Muscle layer of duodenum (tissue), 2 donors: ENCODE results near the gene RASSF6.
"Not testable (repeated sequence)": the region's sequence is repeated elsewhere in the genome, so short reads cannot be mapped to it uniquely, and the experiment has no call there.

ENCODE experiments used
- H3K27ac ChIP-seq: one replicate; pipeline ENCODE4 v1.7.0; 2013; ENCODE audit warnings: mild to moderate bottlenecking, low read length
- H3K27me3 ChIP-seq: one replicate; pipeline ENCODE4 v1.7.0; 2013; ENCODE audit warnings: low read depth, mild to moderate bottlenecking, control low read depth, low read length
- H3K36me3 ChIP-seq, 2 donors: one replicate each; pipeline ENCODE4 v1.7.0; 2013; ENCODE audit warnings: low read length in 2 of 2, control low read depth in 1 of 2, mild to moderate bottlenecking in 1 of 2; ENCODE audit not compliant: insufficient read depth in 2 of 2, control insufficient read depth in 1 of 2
- H3K4me1 ChIP-seq, 2 donors: one replicate each; pipeline ENCODE4 v1.7.0; 2013; ENCODE audit warnings: low read length in 2 of 2, mild to moderate bottlenecking in 2 of 2, control low read depth in 1 of 2, moderate library complexity in 1 of 2; ENCODE audit not compliant: insufficient read depth in 2 of 2, control insufficient read depth in 1 of 2
- H3K4me3 ChIP-seq, 2 donors: one replicate each; pipeline ENCODE4 v1.7.0; 2013; ENCODE audit warnings: low read length in 2 of 2, low read depth in 1 of 2, mild to moderate bottlenecking in 1 of 2
- H3K9me3 ChIP-seq, 2 donors: one replicate each; pipeline ENCODE4 v1.7.0; 2013; ENCODE audit warnings: low read length in 2 of 2, control low read depth in 1 of 2, mild to moderate bottlenecking in 1 of 2; ENCODE audit not compliant: control insufficient read depth in 1 of 2
- donor health status: healthy.

Gene RASSF6

GRCh38 chr4:73648478-73648877 is 28.2 kb upstream of the RASSF6 start:
- Histone ChIP-seq H3K36me3 (no peaks in the 10 kb centered on the region), H3K27ac (no peak overlapping the region), H3K4me3 (no peak overlapping the region), H3K9me3 (no peaks in the 10 kb centered on the region), H3K4me1 (no peaks in the 10 kb centered on the region), H3K27me3 (no peaks in the 10 kb centered on the region)

GRCh38 chr4:73646117-73646516 is 25.9 kb upstream of the RASSF6 start:
- Histone ChIP-seq H3K4me3 (no peak overlapping the region), H3K27ac (no peak overlapping the region), H3K4me1 (no peaks in the 10 kb centered on the region), H3K27me3 (no peaks in the 10 kb centered on the region), H3K9me3 (no peaks in the 10 kb centered on the region), H3K36me3 (no peaks in the 10 kb centered on the region)

GRCh38 chr4:73631565-73632226 is 11.5 kb upstream of the RASSF6 start:
- Histone ChIP-seq H3K36me3 (no peaks in the 10 kb centered on the region), H3K27ac (no peak overlapping the region), H3K4me1 (no peaks in the 10 kb centered on the region), H3K9me3 (no peaks in the 10 kb centered on the region), H3K27me3 (no peaks in the 10 kb centered on the region), H3K4me3 (no peak overlapping the region)

GRCh38 chr4:73628834-73629233 is 8.6 kb upstream of the RASSF6 start:
- not testable (repeated sequence) for H3K27ac ChIP-seq, H3K27me3 ChIP-seq, H3K4me3 ChIP-seq, H3K9me3 ChIP-seq, H3K4me1 ChIP-seq, H3K36me3 ChIP-seq

GRCh38 chr4:73621357-73621756 is 1.1 kb upstream of the RASSF6 start:
- Histone ChIP-seq H3K4me1 (peaks cover 0 to 5% of the 10 kb centered on the region in 2 donors), H3K9me3 (no peaks in the 10 kb centered on the region), H3K36me3 (no peaks in the 10 kb centered on the region), H3K4me3 (no peak overlapping the region), H3K27ac (no peak overlapping the region), H3K27me3 (no peaks in the 10 kb centered on the region)

- Histone ChIP-seq H3K4me3 (peak overlapping the region in 1 of 2 donors; percentile 65), H3K27ac (no peak overlapping the region), H3K4me1 (peaks cover 0 to 5% of the 10 kb centered on the region in 2 donors), H3K36me3 (no peaks in the 10 kb centered on the region), H3K27me3 (no peaks in the 10 kb centered on the region), H3K9me3 (no peaks in the 10 kb centered on the region)
Observed at GRCh38 chr4:73619346-73619745, 890 bp downstream of the RASSF6 start.

GRCh38 chr4:73617256-73617655 is 3.0 kb downstream of the RASSF6 start:
- Histone ChIP-seq H3K36me3 (no peaks in the 10 kb centered on the region), H3K27me3 (no peaks in the 10 kb centered on the region), H3K4me1 (peaks cover 0 to 5% of the 10 kb centered on the region in 2 donors), H3K27ac (no peak overlapping the region), H3K4me3 (no peak overlapping the region), H3K9me3 (no peaks in the 10 kb centered on the region)

GRCh38 chr4:73615613-73616012 is 4.6 kb downstream of the RASSF6 start:
- H3K4me1 ChIP-seq = peaks cover 0 to 5% of the 10 kb centered on the region in 2 donors
- no peak overlapping the region for H3K27ac ChIP-seq
- H3K4me3 ChIP-seq = no peak overlapping the region
- no peaks in the 10 kb centered on the region for H3K9me3 ChIP-seq
- no peaks in the 10 kb centered on the region for H3K36me3 ChIP-seq
- no peaks in the 10 kb centered on the region for H3K27me3 ChIP-seq

- Histone ChIP-seq H3K27me3 (no peaks in the 10 kb centered on the region), H3K4me1 (peaks cover 0 to 5% of the 10 kb centered on the region in 2 donors), H3K4me3 (no peak overlapping the region), H3K9me3 (no peaks in the 10 kb centered on the region), H3K27ac (no peak overlapping the region), H3K36me3 (no peaks in the 10 kb centered on the region)
Observed at GRCh38 chr4:73614311-73614867, 5.8 kb downstream of the RASSF6 start.

- no peak overlapping the region for H3K27ac ChIP-seq
- H3K4me1 ChIP-seq = peaks cover 4 to 5% of the 10 kb centered on the region in 2 donors
- no peaks in the 10 kb centered on the region for H3K9me3 ChIP-seq
- no peaks in the 10 kb centered on the region for H3K27me3 ChIP-seq
- H3K4me3 ChIP-seq = no peak overlapping the region
- H3K36me3 ChIP-seq = no peaks in the 10 kb centered on the region
Observed at GRCh38 chr4:73613130-73613529, 7.1 kb downstream of the RASSF6 start.

- Histone ChIP-seq H3K4me3 (no peak overlapping the region), H3K27ac (no peak overlapping the region), H3K27me3 (no peaks in the 10 kb centered on the region), H3K36me3 (no peaks in the 10 kb centered on the region), H3K9me3 (no peaks in the 10 kb centered on the region), H3K4me1 (peaks cover 4 to 5% of the 10 kb centered on the region in 2 donors)
Observed at GRCh38 chr4:73612032-73612431, 8.2 kb downstream of the RASSF6 start.

GRCh38 chr4:73609706-73610105 is 10.5 kb downstream of the RASSF6 start:
- peaks cover 4 to 5% of the 10 kb centered on the region in 2 donors for H3K4me1 ChIP-seq
- H3K9me3 ChIP-seq = no peaks in the 10 kb centered on the region
- H3K27me3 ChIP-seq = no peaks in the 10 kb centered on the region
- no peak overlapping the region for H3K4me3 ChIP-seq
- no peaks in the 10 kb centered on the region for H3K36me3 ChIP-seq
- H3K27ac ChIP-seq = no peak overlapping the region
